Motor neuron (in vitro differentiated cells): ENCODE results near the gene ZNF594. TPM values are rescaled to one million over a fixed set of nuclear protein-coding genes. Genes with fewer than 3 reads are reported as not detected.
"Not testable (repeated sequence)": the region's sequence is repeated elsewhere in the genome, so short reads cannot be mapped to it uniquely, and the experiment has no call there.

Experiments used
- ATAC-seq, 8 experiments: fragments of 200-7000 bp; cut with Tn5 transposase; replicated peaks in 6 of 8; 2 replicates each; pipeline ENCODE4 v1.8.0; 2021; ENCODE audit warnings: mild to moderate bottlenecking in 8 of 8, moderate library complexity in 8 of 8
- H3K27ac ChIP-seq, 2 donors: fragments of 250-450 bp; sonication (Bioruptor Pico); 2 replicates each; pipeline ENCODE4 v1.9.0; 2021; ENCODE audit warnings: antibody characterized with exemption in 2 of 2, mild to moderate bottlenecking in 2 of 2, moderate library complexity in 1 of 2
- H3K4me1 ChIP-seq, 2 donors: fragments of 250-450 bp; sonication (Bioruptor Pico); replicated peaks in 1 of 2; 2 replicates each; pipeline ENCODE4 v1.6.1; 2021; ENCODE audit warnings: antibody characterized with exemption in 2 of 2, mild to moderate bottlenecking in 2 of 2, moderate library complexity in 1 of 2
- H3K4me3 ChIP-seq, 5 donors: fragments of 250-450 bp; sonication (Bioruptor Pico); 2 replicates each; pipeline ENCODE4 v1.9.0; 2021; ENCODE audit warnings: antibody characterized with exemption in 5 of 5, mild to moderate bottlenecking in 5 of 5, moderate library complexity in 4 of 5
- WGBS, 10 experiments: fragments of 450-650 bp; shearing (Covaris generic); methylation state at CpG; one replicate each; pipeline ENCODE4 v1.0.0; 2022; 5-methylcytosine and 5-hydroxymethylcytosine counted together
- in situ Hi-C, 9 experiments: fragments of 400-800 bp; cut with MboI; loops; one replicate each; pipeline ENCODE4 v1.15.0; 2021; ENCODE audit warnings: low sequenced_read_pairs in 9 of 9, low pct_unique_long_range_greater_than_20kb in 2 of 9; ENCODE audit not compliant: unreplicated experiment in 9 of 9
- total RNA-seq, 8 experiments: library from RNA; unstranded; fragments of 300-600 nt; gene quantifications; 2 replicates each; pipeline versions ENCODE4 v1.2.3 to v1.2.4, GENCODE V29; 2022

ZNF594 gene
- total RNA-seq, 8 experiments from 2014 or later: 9.5 to 18.9 (median 14.0) TPM

- peak in 1 of 8 experiments; percentile 27 for ATAC-seq
- 0 to 100% (median 83%) methylated on average over 1 to 6 of the region's 6 CpGs; no CpG with 5 or more reads in 1 of the 10 experiments for WGBS, 10 experiments
- no peak overlapping the region for H3K27ac ChIP-seq
- H3K4me3 ChIP-seq: no peak overlapping the region
- H3K4me1 ChIP-seq: no peaks in the 10 kb centered on the region
- in situ Hi-C loops: no loop called here
Measured at GRCh38 chr17:5219536-5219935, 27.9 kb upstream of the ZNF594 start.

GRCh38 chr17:5217562-5217961 is 25.9 kb upstream of the ZNF594 start:
- H3K27ac ChIP-seq, ATAC-seq, H3K4me3 ChIP-seq, in situ Hi-C loops, H3K4me1 ChIP-seq: not testable (repeated sequence)
- no CpG with 5 or more reads among the region's 5 CpGs for WGBS, 10 experiments

GRCh38 chr17:5211458-5211857 is 19.8 kb upstream of the ZNF594 start:
- no peaks in the 10 kb centered on the region for H3K4me1 ChIP-seq
- H3K4me3 ChIP-seq: no peak overlapping the region
- H3K27ac ChIP-seq: no peak overlapping the region
- in situ Hi-C loops: no loop called here
- ATAC-seq: no peak
- WGBS, 10 experiments: 83 to 100% (median 88%) methylated on average over 2 to 7 of the region's 7 CpGs; no CpG with 5 or more reads in 4 of the 10 experiments

- no peak overlapping the region for H3K4me3 ChIP-seq
- in situ Hi-C loops: no loop called here
- ATAC-seq: no peak
- H3K4me1 ChIP-seq: no peaks in the 10 kb centered on the region
- no peak overlapping the region for H3K27ac ChIP-seq
- 66 to 100% (median 94%) methylated on average over 1 to 8 of the region's 8 CpGs; no CpG with 5 or more reads in 1 of the 10 experiments for WGBS, 10 experiments
Measured at GRCh38 chr17:5210614-5211252, 19.1 kb upstream of the ZNF594 start.

GRCh38 chr17:5210091-5210490 is 18.4 kb upstream of the ZNF594 start:
- no peaks in the 10 kb centered on the region for H3K4me1 ChIP-seq
- no peak overlapping the region for H3K4me3 ChIP-seq
- in situ Hi-C loops: no loop called here
- WGBS, 10 experiments: 0 to 100% (median 80%) methylated on average over 1 to 2 of the region's 5 CpGs; no CpG with 5 or more reads in 3 of the 10 experiments
- no peak overlapping the region for H3K27ac ChIP-seq
- ATAC-seq: no peak

- no peak for ATAC-seq
- H3K4me3 ChIP-seq: no peak overlapping the region
Measured at GRCh38 chr17:5209396-5209795, 17.7 kb upstream of the ZNF594 start.

GRCh38 chr17:5203908-5204294 is 12.2 kb upstream of the ZNF594 start:
- no peak overlapping the region for H3K27ac ChIP-seq
- no peak for ATAC-seq
- 40 to 80% (median 70%) methylated on average over 1 of the region's 1 CpG; no CpG with 5 or more reads in 6 of the 10 experiments for WGBS, 10 experiments
- H3K4me3 ChIP-seq: no peak overlapping the region
- H3K4me1 ChIP-seq: no peaks in the 10 kb centered on the region
- in situ Hi-C loops: no loop called here

More at GRCh38 chr17:5209396-5209795, 17.7 kb upstream of the ZNF594 start:
- Histone ChIP-seq H3K27ac (no peak overlapping the region), H3K4me1 (no peaks in the 10 kb centered on the region)
- in situ Hi-C loops: no loop called here
- WGBS, 10 experiments: 90 to 100% (median 92%) methylated on average over 1 to 2 of the region's 3 CpGs; no CpG with 5 or more reads in 6 of the 10 experiments

- Histone ChIP-seq H3K4me3 (no peak overlapping the region), H3K27ac (no peak overlapping the region), H3K4me1 (no peaks in the 10 kb centered on the region)
- in situ Hi-C loops: no loop called here
- WGBS, 10 experiments: 53 to 97% (median 82%) methylated on average over 2 to 9 of the region's 14 CpGs; no CpG with 5 or more reads in 3 of the 10 experiments
- ATAC-seq: no peak
Measured at GRCh38 chr17:5203178-5203907, 11.7 kb upstream of the ZNF594 start.

- no peak for ATAC-seq
- Histone ChIP-seq H3K4me3 (no peak overlapping the region), H3K4me1 (no peaks in the 10 kb centered on the region), H3K27ac (no peak overlapping the region)
- 62 to 100% (median 88%) methylated on average over 2 to 8 of the region's 8 CpGs; no CpG with 5 or more reads in 1 of the 10 experiments for WGBS, 10 experiments
- in situ Hi-C loops: no loop called here
Measured at GRCh38 chr17:5201011-5201410, 9.3 kb upstream of the ZNF594 start.

- no peak overlapping the region for H3K4me3 ChIP-seq
- H3K27ac ChIP-seq: no peak overlapping the region
- ATAC-seq: no peak
- WGBS, 10 experiments: 46 to 70% (median 50%) methylated on average over 1 to 2 of the region's 2 CpGs; no CpG with 5 or more reads in 1 of the 10 experiments
- H3K4me1 ChIP-seq: no peaks in the 10 kb centered on the region
- in situ Hi-C loops: no loop called here
Measured at GRCh38 chr17:5200360-5200759, 8.7 kb upstream of the ZNF594 start.

GRCh38 chr17:5198472-5198871 is 6.8 kb upstream of the ZNF594 start:
- H3K4me3 ChIP-seq: no peak overlapping the region
- ATAC-seq: no peak
- in situ Hi-C loops: no loop called here
- H3K4me1 ChIP-seq: no peaks in the 10 kb centered on the region
- H3K27ac ChIP-seq: no peak overlapping the region
- WGBS, 10 experiments: 50 to 100% (median 82%) methylated on average over 1 to 6 of the region's 7 CpGs; no CpG with 5 or more reads in 2 of the 10 experiments

- H3K4me3 ChIP-seq: no peak overlapping the region
- WGBS, 10 experiments: 0 to 88% (median 66%) methylated on average over 1 to 2 of the region's 2 CpGs; no CpG with 5 or more reads in 2 of the 10 experiments
- in situ Hi-C loops: no loop called here
- H3K4me1 ChIP-seq: peaks cover 0 to 5% of the 10 kb centered on the region in 2 donors
- no peak for ATAC-seq
- no peak overlapping the region for H3K27ac ChIP-seq
Measured at GRCh38 chr17:5194346-5194745, 2.7 kb upstream of the ZNF594 start.

- H3K27ac ChIP-seq: no peak overlapping the region
- H3K4me1 ChIP-seq: no peaks in the 10 kb centered on the region
- no peak overlapping the region for H3K4me3 ChIP-seq
- no peak for ATAC-seq
- 82 to 100% (median 100%) methylated on average over 1 to 2 of the region's 2 CpGs; no CpG with 5 or more reads in 7 of the 10 experiments for WGBS, 10 experiments
- in situ Hi-C loops: no loop called here
Measured at GRCh38 chr17:5184288-5184687, 7.4 kb downstream of the ZNF594 start.
